Vagina (tissue), 2 donors: Measurements from ENCODE around the gene PCBP3.

Experiments used
- CTCF ChIP-seq, 3 experiments: fragments of 450-650 bp in 2 of 3; fragments of 200-600 bp in 1 of 3; sonication (generic) in 1 of 3; IDR thresholded peaks; one replicate each; pipeline ENCODE4 v1.5.1; 2017 to 2019; ENCODE audit warnings: antibody characterized with exemption in 3 of 3, mild to moderate bottlenecking in 2 of 3, moderate library complexity in 2 of 3
- POLR2A ChIP-seq, 2 donors: fragments of 450-650 bp; IDR thresholded peaks; one replicate each; pipeline ENCODE4 v1.6.1; 2017; ENCODE audit warnings: antibody characterized with exemption in 2 of 2, mild to moderate bottlenecking in 2 of 2, moderate library complexity in 2 of 2
- POLR2AphosphoS5 ChIP-seq, 2 donors: sonication (generic); formaldehyde crosslinking; IDR thresholded peaks; one replicate each; pipeline ENCODE4 v1.9.0; 2017; ENCODE audit warnings: antibody characterized with exemption in 2 of 2, mild to moderate bottlenecking in 2 of 2, low read depth in 1 of 2; ENCODE audit not compliant: insufficient read depth in 1 of 2

DNA sequence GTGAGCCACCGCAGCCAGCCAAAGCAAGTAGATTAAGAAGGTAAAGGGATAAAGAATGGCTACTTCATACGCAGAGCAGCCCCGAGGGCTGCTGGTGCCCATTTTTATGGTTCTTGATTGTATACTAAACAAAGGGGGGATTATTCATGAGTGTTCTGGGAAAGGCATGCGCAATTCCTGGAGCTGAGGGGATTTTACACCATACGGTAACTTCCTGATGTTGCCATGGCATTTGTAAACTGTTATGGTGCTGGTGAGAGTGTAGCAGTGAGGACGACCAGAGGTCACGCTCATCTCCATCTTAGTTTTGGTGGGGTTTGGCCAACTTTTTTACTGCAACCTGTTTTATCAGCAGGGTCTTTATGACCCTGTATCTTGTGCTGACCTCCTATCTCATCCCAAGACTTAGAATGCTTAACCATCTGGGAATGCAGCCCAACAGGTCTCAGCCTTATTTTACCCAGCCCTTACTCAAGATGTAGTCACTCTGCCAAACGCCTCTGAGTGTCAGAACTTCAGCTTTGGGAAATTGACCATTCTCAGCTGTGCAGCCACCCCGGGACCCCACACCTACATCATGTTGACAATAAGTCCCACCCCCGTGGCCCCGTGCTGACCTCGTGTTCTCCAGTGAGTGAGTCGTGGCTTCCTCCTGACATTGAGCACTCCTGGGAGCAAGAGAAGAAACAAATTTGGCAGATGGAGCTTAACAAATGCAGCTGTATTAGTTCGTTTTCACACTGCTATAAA is 188.6 kb downstream of the PCBP3 start:
- no peak for TF ChIP-seq CTCF (IDR thresholded peaks at IDR 0.05)
- TF ChIP-seq POLR2AphosphoS5 (IDR thresholded peaks at IDR 0.05; ENCODE audit: insufficient read depth in 1 of 2, low read depth in 1 of 2), result no peak
- no peak for TF ChIP-seq POLR2A (IDR thresholded peaks at IDR 0.05)
